ENCODE results near the gene CHID1.

Gene CHID1

DNA sequence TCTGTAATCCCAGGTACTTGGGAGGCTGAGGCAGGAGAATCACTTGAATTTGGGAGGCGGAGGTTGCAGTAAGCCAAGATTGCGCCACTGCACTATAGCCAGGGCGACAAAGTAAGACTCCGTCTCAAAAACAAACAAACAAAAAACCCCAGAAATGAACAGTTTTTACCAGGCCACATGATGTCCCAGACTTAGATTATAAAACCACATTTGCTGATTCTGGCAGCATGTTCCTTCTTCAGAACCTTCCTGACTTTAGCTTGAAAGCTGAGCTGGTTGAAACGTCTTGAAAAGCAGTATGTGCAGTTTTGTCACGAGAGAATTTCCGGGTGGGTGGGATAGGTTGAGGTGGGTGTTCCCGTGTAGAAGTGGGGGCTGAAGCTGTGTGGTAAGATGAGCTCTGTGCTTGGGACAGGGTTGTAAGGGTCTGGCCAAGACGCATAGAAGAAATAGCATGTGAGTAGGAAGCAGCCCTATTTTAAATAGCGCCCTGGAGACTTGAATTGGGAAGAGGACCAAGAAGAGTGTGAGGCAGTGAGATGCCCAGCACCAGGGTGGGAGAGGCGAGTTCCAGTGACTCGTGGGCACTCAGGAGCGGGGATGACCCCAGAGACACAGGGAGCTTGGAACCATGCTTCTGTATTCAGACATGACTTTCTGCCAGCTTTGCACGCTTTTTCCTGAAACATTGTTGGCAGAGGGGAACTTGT is 22.7 kb upstream of the CHID1 start:
- peak; percentile 56 for DNase-seq (ENCODE audit: low read depth, low spot score)

DNA sequence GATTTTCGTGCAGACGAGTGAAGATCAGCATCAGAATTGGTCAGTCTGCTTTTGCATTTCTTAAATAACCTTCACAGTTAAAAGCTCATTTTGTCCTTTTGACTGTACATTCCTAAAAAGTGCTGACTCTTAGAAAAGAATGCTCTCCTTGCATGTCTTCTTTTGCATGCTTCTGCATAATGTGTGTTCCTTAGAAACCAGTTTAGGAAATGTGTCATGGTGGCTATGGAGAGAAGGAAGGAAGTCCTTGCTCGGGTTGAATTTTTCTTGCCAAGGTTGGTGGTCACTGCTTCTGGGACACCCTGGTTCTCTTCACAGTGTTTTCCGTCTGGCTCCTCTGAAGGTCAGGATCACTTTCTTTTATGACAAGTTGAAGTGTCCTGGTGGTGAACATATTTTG is 21.8 kb upstream of the CHID1 start:
- no peak for DNase-seq (ENCODE audit: low read depth, low spot score)

DNA sequence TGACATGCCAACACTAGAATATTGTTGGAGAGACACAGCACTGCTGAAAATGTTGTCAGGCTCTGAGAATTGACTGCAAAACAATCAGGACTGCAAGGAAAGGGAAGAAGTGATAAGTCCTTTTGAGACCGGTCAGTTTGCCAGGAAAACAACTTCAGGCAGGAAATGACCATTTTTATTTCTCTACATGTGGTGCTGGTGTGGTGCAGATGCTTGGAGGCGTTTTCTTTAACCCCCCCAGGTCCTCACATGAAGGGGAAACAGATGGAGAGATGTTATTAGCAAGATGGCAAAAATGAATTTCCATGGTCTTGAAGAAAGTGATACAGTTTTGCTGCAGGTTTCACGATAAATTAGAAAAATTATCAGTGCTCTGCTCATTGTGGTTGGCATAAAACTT is 20.8 kb upstream of the CHID1 start:
- DNase-seq (ENCODE audit: low read depth, low spot score): no peak

DNA sequence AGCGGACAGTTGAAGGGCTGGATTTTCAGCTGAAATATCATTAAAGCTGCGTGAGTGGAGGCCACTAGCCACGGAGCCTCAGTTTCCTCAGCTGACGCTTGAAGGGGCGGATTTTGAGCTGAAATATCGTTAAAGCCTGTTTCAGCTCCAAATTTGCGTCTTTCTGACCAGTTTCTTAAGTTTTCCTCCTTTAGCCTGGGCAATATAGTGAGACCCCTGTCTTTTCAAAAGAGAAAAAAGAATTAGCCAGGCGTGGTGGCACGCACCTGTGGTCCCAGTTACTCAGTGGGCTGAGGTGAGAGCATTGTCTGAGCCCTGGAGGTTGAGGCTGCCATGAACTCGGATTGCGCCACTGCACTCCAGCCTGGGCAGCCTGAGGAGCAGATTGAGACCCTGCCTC is 18.8 kb upstream of the CHID1 start:
- no peak for DNase-seq (ENCODE audit: low read depth, low spot score)

DNA sequence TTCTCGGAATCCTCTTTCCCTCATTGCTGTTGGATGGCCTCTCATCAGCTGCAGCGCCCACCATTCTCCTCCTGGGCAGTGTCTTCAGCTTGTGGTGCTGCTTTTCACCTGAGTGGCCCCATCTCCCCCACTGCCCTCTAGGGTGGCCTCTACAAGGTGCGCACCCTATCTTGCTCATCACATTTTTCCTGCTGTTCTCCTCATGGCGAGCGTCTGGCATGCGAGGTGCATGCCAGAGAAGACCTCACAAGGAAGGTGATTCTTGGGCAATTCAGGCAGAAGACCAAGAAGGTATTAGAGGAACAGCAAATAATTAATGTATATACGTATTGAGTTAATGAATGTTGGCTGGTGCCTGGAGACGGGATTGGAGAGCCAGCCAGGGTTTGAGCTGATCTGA is 18.2 kb upstream of the CHID1 start:
- no peak for DNase-seq (ENCODE audit: low read depth, low spot score)

DNA sequence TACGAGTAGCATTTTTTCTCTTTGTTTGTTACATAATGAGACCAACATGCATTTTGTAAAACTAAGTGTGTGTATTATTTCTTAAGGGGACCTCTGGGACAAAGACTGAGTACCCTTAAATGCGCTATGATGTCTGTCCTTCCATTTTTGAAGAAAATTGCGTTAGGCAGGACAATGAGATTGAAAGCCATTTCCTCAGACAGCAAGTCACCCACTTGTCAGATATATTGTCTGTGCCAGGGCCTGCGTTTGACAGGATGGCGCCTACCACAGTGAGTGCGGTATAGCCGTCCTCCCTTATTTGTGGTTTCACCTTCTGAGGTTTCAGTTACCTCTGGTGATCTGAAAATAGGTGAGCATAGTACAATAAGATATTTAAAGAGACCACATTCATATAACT is 17.3 kb upstream of the CHID1 start:
- no peak for DNase-seq (ENCODE audit: low read depth, low spot score)

DNA sequence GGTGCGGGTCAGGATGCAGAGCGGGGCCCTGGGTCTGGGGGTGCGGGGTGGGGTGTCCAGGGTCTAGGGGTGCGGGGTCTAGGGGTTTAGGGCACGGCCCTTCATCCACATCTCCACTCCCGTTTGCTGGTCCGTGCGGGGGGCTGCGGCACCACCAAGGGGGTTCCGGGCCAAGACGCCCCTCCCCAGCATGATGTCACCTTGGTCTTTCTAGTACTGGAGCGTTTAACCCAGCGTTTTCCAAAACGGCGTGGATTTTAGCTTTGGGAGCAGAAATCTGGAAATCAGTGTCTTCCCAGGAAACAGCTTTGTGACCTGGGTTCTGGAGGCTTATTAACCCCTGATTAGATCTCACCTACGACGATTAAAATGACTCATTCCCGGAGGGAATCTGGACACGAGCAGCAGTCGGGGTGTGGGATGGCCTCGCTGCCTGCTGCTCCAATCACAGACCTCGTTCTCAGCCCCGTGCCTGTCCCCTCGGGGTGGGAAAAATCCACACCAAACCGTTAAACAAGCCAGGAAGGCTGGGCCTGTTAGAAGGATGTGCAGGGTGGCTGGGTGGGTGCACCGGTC is 15.8 kb upstream of the CHID1 start:
- peak; percentile 70 for DNase-seq (ENCODE audit: low read depth, low spot score)

DNA sequence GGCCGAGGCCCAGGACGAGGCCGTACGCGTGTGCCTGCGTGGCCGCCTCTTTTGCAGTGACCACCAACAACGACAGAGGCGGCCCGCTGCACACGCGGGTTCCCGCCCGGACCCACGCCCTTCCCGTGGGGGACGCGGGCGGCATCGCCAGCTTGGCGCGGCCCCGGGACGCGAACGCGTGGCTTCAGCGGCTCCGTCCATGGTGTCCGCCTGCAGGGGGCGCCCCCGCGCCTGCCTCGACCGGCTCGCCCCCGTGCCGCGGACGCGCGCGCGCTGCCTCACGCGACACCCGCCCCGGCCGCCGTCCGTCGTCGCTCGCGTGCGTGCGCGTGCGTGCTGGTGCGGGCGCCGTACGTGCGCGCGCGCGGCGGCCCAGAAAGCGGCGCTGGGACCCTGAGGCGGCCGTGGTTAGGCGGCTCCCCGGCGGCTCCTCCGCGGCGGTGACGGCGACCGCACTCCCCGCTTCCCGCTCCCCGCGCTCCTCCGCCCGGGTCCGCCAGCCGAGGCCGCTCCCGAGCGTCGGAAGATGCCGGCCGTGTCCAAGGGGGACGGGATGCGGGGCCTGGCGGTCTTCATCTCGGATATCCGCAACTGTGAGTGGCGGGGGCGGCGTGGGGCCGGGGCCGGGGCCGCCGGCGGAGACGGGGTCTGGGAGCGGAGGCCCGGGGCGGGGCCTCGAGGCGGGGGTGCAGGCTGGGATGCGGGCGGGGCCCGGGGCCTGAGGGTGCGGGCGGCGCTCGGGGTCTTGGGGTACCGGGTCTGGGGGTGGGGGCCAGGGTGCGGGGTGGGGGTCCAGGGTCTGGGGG is 15.1 kb upstream of the CHID1 start, which contains the start of gene AP2A2:
AP2A2 (plus strand) TSS at position 375 of the 806 bp plus-strand sequence; CDS start at position 527, 152 bp downstream.
- DNase-seq (ENCODE audit: low read depth, low spot score): peak; percentile 98

DNA sequence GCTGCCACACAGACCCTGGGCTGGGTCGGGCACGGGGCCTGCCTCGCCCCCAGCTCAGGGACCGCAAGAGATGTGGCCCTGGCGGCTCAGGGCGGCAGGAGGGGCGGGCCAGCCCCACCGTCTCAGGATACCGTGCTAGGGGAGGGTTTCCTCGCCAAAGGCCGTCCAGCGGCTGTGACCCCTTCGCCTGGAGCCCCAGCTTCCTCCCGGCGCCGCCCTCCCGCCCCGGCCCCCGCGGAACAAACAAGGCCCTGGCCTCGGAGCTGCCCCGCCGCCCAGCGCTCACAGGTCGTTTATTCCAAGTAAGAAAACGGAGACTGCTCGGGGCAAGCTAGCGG is 14.5 kb upstream of the CHID1 start:
- DNase-seq (ENCODE audit: low read depth, low spot score): no peak

DNA sequence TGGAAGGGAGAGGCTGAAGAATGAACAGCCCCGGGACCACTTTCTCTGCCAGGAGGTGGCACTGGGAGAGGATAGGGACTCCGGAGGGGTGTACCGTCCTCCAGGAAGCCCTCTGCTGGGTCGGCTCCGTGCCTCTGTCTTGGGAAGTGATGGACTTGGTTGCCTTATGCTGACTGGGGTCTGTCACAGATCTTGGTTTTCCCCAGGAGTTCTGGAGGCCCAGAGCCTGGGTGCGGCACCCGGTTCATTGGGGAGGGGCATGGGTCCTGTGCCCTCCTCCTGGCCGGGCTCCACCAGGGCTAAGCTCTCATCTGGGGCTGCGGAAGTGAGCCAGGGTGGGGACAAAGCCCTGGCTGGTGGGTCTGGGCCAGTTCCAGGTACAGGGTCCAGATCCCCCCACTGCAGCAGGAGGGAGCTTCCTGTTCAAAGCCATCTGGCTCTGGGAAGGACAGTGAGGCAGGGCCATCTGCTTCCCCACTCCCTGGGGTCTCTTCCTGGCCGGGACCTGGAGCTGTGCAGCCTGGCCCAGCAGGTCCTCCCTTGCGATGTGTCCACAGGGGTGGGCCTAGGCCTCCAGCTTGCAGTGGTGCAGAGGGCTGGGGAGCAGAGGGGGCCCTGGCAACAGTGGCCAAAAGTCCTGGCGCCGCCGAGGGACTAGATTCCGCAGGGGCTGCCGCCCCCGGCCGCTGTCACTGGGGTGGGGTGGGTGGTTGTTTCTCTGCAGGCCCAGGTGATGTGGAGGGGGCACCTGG is 14.0 kb upstream of the CHID1 start:
- no peak for DNase-seq (ENCODE audit: low read depth, low spot score)

DNA sequence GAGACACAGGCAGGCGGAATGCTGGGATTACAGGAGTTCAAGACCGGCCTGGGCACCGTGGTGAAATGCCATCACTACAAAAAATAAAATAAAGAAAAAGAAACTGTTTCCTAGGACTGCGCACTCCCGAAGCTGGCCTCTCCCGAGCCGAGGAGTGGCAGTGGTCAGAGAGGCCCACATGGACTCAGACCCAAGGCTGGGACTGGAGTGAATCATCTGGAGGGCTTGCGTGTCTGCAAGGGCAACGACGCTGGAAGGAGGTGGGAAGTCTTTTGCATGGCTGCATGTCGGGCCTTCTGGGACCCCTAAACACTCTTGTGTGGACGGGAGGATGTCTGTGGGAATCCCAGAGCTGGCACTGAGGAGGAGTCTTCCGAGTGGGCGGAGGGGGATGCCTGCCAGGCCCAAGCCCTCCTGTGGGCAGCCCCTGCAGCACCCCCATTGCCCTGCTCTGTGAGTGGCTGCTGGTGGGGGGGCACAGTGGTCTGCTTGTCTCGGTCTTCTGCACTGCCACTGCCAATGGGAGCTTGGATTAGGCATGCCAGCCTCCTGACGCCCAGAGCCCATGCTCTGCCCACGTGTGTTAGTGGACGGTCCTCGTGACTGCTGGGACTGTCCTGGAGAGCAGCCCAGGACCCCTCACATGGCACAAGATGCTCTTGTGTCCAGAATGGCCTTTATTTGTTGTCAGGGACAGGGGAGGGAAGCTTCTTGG is 13.2 kb upstream of the CHID1 start:
- DNase-seq (ENCODE audit: low read depth, low spot score): no peak

DNA sequence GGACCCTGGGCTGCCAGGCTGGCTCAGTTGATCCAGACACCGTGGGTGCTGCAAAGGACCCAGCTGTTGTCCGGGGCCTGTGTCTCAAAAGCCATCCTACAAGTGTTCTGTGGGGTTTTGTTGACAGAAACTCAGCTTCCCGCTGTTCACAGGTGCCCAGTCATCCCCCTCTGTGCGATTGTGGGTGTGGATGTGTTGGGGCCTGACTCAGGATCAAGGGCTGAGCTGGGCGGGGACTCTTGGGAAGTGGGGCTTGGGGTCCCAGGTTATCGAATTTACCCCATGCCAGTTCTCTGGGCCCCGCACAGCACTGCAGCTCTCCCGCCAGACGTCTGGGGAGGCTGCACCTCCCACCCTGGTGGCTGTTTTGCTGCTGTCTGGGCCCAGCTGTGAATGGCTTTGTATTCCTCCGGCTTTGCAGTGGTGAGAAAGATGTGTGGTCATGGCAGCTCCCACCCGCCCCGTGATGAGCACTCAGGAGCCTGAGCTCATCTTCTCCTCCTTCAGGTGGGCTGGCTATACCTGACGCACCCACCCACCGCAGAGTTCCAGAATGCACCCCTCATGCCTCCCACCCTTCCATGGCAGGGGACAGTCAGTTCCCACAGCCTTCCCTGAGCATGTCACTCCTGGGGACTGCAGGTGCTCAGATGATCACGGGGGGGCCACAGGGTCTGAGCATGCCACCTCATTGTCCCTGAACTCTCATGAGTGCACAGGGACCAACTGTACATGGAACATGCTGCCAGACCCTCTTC is 11.5 kb upstream of the CHID1 start:
- DNase-seq (ENCODE audit: low read depth, low spot score): no peak

DNA sequence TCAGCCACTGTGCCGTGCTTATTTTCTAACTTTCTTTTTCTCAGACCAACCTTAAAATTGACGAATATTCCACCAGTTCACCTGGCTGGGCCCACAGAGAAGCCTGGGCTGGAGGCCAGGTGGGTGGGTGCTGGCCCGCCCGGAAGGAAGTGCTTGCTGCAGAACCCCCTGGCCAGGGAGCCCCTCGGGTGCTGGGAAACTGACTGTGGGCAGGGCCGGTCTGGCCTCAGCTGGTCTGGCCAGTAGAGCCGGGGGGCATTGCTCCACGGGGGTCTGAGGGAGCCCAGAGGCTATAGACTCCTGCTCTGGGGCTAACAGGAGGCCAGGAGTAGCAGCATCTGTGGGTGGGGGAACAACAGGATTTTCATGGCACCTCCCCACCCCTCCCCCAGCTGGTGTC is 6.8 kb upstream of the CHID1 start:
- no peak for DNase-seq (ENCODE audit: low read depth, low spot score)

DNA sequence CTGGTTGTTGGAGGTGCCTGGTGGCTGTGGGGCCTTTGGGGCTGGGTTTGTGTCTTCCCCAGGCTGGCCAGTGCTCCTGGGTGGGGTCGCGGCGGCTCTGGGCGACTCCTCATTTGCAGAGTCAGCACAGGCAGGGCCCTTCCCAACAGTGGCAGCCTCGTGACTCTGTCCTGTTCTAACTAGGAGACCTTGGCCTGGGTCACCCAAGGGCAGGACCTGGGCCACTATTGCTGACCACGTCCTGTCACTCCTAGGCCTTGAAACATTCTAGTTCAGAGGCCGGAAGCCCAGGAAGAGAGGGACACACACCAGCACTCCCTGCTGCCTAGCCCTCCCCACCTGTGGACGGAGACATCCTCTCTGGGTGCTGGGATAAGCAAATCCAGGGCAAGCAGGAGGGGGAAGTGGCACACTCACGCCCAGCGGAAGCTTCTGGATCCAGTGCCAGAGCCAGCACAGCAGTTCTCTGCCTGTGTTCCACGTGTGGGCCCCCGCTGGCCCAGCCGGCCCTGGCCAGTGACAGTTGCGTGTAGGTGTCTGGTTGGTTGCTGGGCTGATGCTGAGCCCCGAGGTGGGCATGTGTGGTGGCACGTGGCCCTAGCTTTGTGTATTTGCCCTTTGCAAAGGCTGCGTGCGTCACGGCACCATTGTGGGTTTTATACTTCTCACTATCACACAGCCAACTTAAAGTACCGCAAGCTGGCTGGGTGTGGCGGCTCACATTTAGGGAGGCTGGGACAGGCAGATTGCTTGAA is 4.3 kb upstream of the CHID1 start:
- DNase-seq (ENCODE audit: low read depth, low spot score): no peak

DNA sequence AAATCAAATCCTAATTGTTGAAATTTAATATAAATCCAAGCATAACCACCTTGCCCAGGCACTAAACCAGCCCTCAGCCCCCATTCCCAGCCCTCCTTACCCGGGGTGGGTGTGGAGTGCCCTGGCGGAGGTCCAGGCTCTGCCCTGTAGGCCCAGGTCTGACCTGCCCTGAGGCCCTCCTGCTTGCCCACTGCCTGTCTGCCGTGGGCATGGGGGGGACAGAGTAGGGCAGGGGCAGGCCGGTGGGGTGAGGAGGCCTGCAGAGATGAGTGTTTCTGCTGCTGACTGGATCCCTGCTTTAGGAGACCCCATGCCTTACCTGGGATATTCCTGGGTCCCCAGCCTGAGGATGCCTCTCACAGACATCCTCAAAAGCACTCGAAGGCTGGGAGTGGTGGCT is 3.6 kb upstream of the CHID1 start:
- DNase-seq (ENCODE audit: low read depth, low spot score): no peak

DNA sequence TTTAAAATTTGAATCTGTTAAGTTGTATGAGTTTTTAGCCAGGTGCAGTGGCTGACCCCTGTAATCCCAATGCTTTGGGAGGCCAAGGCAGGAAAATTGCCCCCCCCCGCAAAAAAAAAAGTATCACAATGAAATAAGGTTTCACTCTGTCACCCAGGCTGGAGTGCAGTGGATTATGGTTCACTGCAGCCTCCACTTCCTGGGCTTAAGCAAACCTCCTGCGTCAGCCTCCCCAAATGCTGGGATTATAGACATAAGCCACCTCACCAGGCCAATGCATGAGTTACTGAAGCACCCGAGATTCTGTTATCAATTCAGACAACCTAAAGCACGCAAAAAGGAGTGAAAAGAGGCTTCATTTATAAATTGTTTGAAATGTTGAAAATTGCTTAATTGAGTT is 2.4 kb upstream of the CHID1 start:
- DNase-seq (ENCODE audit: low read depth, low spot score): no peak

DNA sequence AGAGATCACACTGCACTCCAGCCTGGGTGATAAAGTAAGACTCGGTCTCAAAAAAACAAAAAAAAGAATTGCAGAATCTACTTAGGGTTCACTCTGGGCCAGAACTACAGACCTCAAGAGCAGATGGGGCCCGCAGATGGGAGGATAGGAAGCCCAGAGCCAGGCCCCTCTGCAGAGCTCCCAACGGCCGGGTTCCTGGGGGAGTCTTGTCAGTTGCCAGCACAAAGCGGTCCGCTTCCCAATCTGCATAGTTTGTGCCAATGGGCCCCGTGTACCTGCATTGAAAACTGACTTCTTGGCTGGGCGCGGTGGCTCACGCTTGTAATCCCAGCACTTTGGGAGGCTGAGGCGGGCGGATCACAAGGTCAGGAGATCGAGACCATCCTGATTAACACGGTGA is 1.7 kb upstream of the CHID1 start:
- DNase-seq (ENCODE audit: low read depth, low spot score): no peak

DNA sequence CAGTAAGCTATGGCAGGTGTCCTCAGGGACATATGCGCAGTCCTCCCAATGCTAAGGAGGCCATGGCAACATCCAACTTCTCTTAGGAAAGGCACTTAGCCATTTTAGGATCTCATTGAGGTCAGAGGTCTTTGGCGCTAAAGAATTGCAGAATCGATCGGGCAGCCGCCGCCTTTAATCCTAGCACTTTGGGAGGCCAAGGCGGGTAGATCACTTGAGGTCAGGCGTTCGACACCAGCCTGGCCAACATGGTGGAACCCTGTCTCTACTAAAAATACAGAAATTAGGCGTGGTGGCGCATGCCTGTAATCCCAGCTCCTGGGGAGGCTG is 1.2 kb upstream of the CHID1 start:
- DNase-seq (ENCODE audit: low read depth, low spot score): no peak

DNA sequence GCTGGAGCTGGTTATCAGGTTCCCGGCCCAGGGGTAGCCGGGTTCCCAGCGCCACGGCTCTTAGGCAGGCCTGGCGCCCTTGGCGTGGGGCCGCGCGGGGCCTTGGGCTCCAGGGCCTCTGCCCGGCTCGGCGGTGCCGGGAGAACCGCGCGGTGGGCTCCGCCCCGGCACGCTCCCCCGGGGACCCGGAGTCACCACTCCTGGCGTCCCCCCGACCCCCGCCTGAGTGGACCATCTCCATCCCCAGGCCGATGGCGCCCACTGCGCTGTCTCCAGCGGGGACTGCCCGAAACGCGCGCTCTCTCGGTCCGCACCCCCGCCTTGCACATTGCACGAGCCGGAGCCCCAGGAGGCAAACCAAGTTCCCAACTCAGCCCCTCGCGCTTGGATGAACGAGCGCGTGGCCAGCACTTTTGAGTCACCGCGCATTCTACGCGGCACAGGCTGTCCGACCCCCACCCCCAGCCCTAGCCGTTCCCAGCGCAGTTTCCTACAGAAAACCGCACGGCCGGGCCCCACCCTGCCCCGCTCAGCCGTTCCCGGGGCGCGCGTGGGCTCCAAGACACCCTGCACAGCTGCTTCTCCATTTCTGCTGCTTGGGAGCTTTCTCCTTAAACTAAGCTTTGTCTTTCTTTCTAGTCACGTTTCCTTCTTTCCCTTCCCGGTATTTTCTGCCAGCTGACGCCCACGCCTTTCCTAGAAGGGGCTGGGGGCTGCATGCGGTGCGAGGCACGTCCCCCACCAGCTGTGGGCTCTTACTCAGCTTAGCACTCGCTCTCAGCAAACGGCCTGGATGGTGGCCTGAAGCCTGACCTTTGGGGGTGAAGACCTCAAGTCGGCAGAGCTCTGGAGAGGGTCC is 650 bp upstream of the CHID1 start:
- peak; percentile 91 for DNase-seq (ENCODE audit: low read depth, low spot score)
